OCI-LY1 (cell line): Measurements from ENCODE around the gene TPSB2.

Experiments
- CTCF ChIP-seq: fragments of 200-600 bp; sonication (generic), shearing (Covaris generic); IDR thresholded peaks from 2 replicates; pipeline ENCODE4 v1.5.1; 2017; ENCODE audit warnings: mild to moderate bottlenecking, antibody characterized with exemption, low read length, moderate library complexity, mixed read lengths
- EZH2 ChIP-seq: fragments of 200-600 bp; sonication (generic), shearing (Covaris generic); IDR thresholded peaks from 2 replicates; pipeline ENCODE4 v1.8.0; 2017; ENCODE audit warnings: borderline replicate concordance, mixed run types, mild to moderate bottlenecking, antibody characterized with exemption, low read length, moderate library complexity, mixed read lengths

GRCh38 chr16:1214719-1215118 lies 15.3 kb downstream of the TPSB2 start:
- TF ChIP-seq CTCF (no peak), EZH2 (no peak)
